NCI-H510A treated with DMSO at 0.1 percent for 48 hours (cell line): Measurements from ENCODE around the gene ERAP2.

Source experiments
- DNase-seq: peaks from one replicate; lab custom pipeline; 2025; lab: John Stamatoyannopoulos, UW

The ERAP2 gene

GRCh38 chr5:96963267-96963666 is 87.0 kb downstream of the ERAP2 start:
- DNase-seq: no peak

- no peak for DNase-seq
These were observed 90.5 kb downstream of the ERAP2 start for GRCh38 chr5:96966801-96967200.

- no peak for DNase-seq
These were observed 91.1 kb downstream of the ERAP2 start for GRCh38 chr5:96967400-96967799.

GRCh38 chr5:96968074-96968473 is 91.8 kb downstream of the ERAP2 start:
- no peak for DNase-seq

GRCh38 chr5:96968614-96969013 is 92.3 kb downstream of the ERAP2 start:
- DNase-seq: no peak
